Smooth muscle cell (in vitro differentiated cells): ENCODE measurements around the gene GNPTG. TPM values are rescaled to one million over a fixed set of nuclear protein-coding genes. Genes with fewer than 3 reads are reported as not detected.

ENCODE experiments used
- DNase-seq: peaks from one replicate; lab custom pipeline; 2025; ENCODE audit not compliant: unreplicated experiment; lab: John Stamatoyannopoulos, UW
- H2AFZ ChIP-seq: fragments of 200-600 bp; sonication (generic); 2 replicates; pipeline ENCODE4 v1.6.0; 2016; ENCODE audit warnings: antibody characterized with exemption, low read depth, mild to moderate bottlenecking
- H3F3A ChIP-seq: fragments of 200-600 bp; sonication (generic); 2 replicates; pipeline ENCODE4 v1.6.0; 2017; ENCODE audit warnings: antibody characterized with exemption, low read depth
- H3K27ac ChIP-seq: fragments of 200-600 bp; sonication (generic); 2 replicates; pipeline ENCODE4 v1.5.1; 2016; ENCODE audit warnings: low read depth, mild to moderate bottlenecking
- H3K27me3 ChIP-seq: fragments of 200-600 bp; sonication (generic); 2 replicates; pipeline ENCODE4 v1.6.1; 2016; ENCODE audit warnings: low read depth, mild to moderate bottlenecking
- H3K36me3 ChIP-seq: fragments of 200-600 bp; sonication (generic); 2 replicates; pipeline ENCODE4 v1.5.1; 2016; ENCODE audit warnings: low read depth
- H3K4me1 ChIP-seq: fragments of 200-600 bp; sonication (generic); 2 replicates; pipeline ENCODE4 v1.5.1; 2016; ENCODE audit warnings: low read depth
- H3K4me2 ChIP-seq: fragments of 200-600 bp; sonication (generic); 2 replicates; pipeline ENCODE4 v1.6.0; 2016; ENCODE audit warnings: mild to moderate bottlenecking
- H3K4me3 ChIP-seq: fragments of 200-600 bp; sonication (generic); 2 replicates; pipeline ENCODE4 v1.5.1; 2016; ENCODE audit warnings: mild to moderate bottlenecking
- H3K79me2 ChIP-seq: fragments of 200-600 bp; sonication (generic); 2 replicates; pipeline ENCODE4 v1.6.0; 2016; ENCODE audit warnings: low read depth, mild to moderate bottlenecking
- H3K9ac ChIP-seq: fragments of 200-600 bp; sonication (generic); 2 replicates; pipeline ENCODE4 v1.6.0; 2016; ENCODE audit warnings: low read depth
- H3K9me3 ChIP-seq: fragments of 200-600 bp; sonication (generic); replicated peaks from 2 replicates; pipeline ENCODE4 v1.5.1; 2016; ENCODE audit warnings: low read depth
- H4K20me1 ChIP-seq: fragments of 200-600 bp; sonication (generic); 2 replicates; pipeline ENCODE4 v1.6.0; 2016; ENCODE audit warnings: low read depth
- CTCF ChIP-seq: fragments of 200-600 bp; sonication (generic); IDR thresholded peaks from 2 replicates; pipeline ENCODE4 v1.5.1; 2017; ENCODE audit warnings: borderline replicate concordance, mild to moderate bottlenecking, antibody characterized with exemption; ENCODE audit not compliant: insufficient read depth, poor library complexity, severe bottlenecking
- WGBS: methylation state at CpG from one replicate; pipeline ENCODE4 v1.1.7; 2016; ENCODE audit warnings: low lambda C conversion rate; 5-methylcytosine and 5-hydroxymethylcytosine counted together
- polyA plus RNA-seq: library from polyadenylated mRNA; unstranded; fragments of >200 nt; fragmentation: Nextera tagmentation; extraction: Ambion mirVana; gene quantifications from 2 replicates; pipeline ENCODE4 v1.2.1, GENCODE V29; 2016
- total RNA-seq: library from RNA; depleted of rRNA; stranded (reverse); fragments of >200 nt; gene quantifications from 2 replicates; pipeline ENCODE4 v1.2.3, GENCODE V29; 2014

Gene GNPTG
- total and polyA plus RNA-seq, 2 experiments from 2014 or later: 28.0 to 73.3 TPM

GRCh38 chr16:1332618-1333148 lies 19.0 kb upstream of the GNPTG start:
- H3K36me3 ChIP-seq: no peaks in the 10 kb centered on the region
- no peaks in the 10 kb centered on the region for H3K79me2 ChIP-seq
- H3K9ac ChIP-seq: no peak overlapping the region
- H3K9me3 ChIP-seq: no peaks in the 10 kb centered on the region
- H4K20me1 ChIP-seq: no peaks in the 10 kb centered on the region
- H3K4me1 ChIP-seq: peaks cover 12% of the 10 kb centered on the region
- peak overlapping the region; percentile 15 for H3K4me3 ChIP-seq
- H2AFZ ChIP-seq: no peak overlapping the region
- H3F3A ChIP-seq: no peaks in the 10 kb centered on the region
- no peak for TF ChIP-seq CTCF
- H3K27ac ChIP-seq: no peak overlapping the region
- DNase-seq: no peak
- peaks cover 70% of the 10 kb centered on the region for H3K27me3 ChIP-seq
- H3K4me2 ChIP-seq: peak overlapping the region; percentile 31
- 13% methylated on average over 25 of the region's 26 CpGs for WGBS

- H3K9me3 ChIP-seq: no peaks in the 10 kb centered on the region
- no peaks in the 10 kb centered on the region for H4K20me1 ChIP-seq
- WGBS: 11% methylated on average over 34 of the region's 83 CpGs
- H3K4me3 ChIP-seq: peak within 1 kb of the TSS; percentile 24
- no peak within 1 kb of the TSS for H3K9ac ChIP-seq
- H3K4me2 ChIP-seq: peak within 1 kb of the TSS; percentile 76
- no peak within 1 kb of the TSS for H3K27ac ChIP-seq
- peaks cover 70% of the 10 kb centered on the region for H3K27me3 ChIP-seq
- no peaks in the 10 kb centered on the region for H3K79me2 ChIP-seq
- H3K36me3 ChIP-seq: no peaks in the 10 kb centered on the region
- H3K4me1 ChIP-seq: peaks cover 12% of the 10 kb centered on the region
- no peaks in the 10 kb centered on the region for H3F3A ChIP-seq
- TF ChIP-seq CTCF: no peak
- no peak for DNase-seq
- H2AFZ ChIP-seq: no peak within 1 kb of the TSS
Measured at GRCh38 chr16:1333149-1333812, 18.4 kb upstream of the GNPTG start, which contains the start of gene BAIAP3. Gene BAIAP3 (plus strand): TSS chr16:1333645. CDS start chr16:1338550, 4,905 bp downstream.

GRCh38 chr16:1333854-1334700 lies 17.7 kb upstream of the GNPTG start:
- H3K4me2 ChIP-seq: peak overlapping the region; percentile 76
- H3K79me2 ChIP-seq: no peaks in the 10 kb centered on the region
- H2AFZ ChIP-seq: no peak overlapping the region
- no peaks in the 10 kb centered on the region for H3F3A ChIP-seq
- no peak overlapping the region for H3K27ac ChIP-seq
- WGBS: 8% methylated on average over 18 of the region's 78 CpGs
- H3K9ac ChIP-seq: no peak overlapping the region
- no peak for TF ChIP-seq CTCF
- H3K4me1 ChIP-seq: peaks cover 12% of the 10 kb centered on the region
- peaks cover 70% of the 10 kb centered on the region for H3K27me3 ChIP-seq
- no peaks in the 10 kb centered on the region for H4K20me1 ChIP-seq
- no peaks in the 10 kb centered on the region for H3K9me3 ChIP-seq
- H3K36me3 ChIP-seq: no peaks in the 10 kb centered on the region
- H3K4me3 ChIP-seq: peak overlapping the region; percentile 24
- DNase-seq: no peak
